SK-N-SH treated with all-trans-retinoic acid at 6 μM for 48 hours (cell line): ENCODE measurements around the gene PTOV1.

Source experiments
- BACH2 ChIP-seq: fragments of 250-450 bp; sonication (Bioruptor Pico); IDR thresholded peaks from 2 replicates; pipeline ENCODE4 v1.9.0; 2021; ENCODE audit warnings: mild to moderate bottlenecking, borderline replicate concordance
- CREB5 ChIP-seq: fragments of 250-450 bp; sonication (Bioruptor Pico); IDR thresholded peaks from 2 replicates; pipeline ENCODE4 v1.5.1; 2020; ENCODE audit warnings: low read depth, mild to moderate bottlenecking, moderate library complexity
- ISL1 ChIP-seq: fragments of 250-450 bp; sonication (Bioruptor Pico); IDR thresholded peaks from 2 replicates; pipeline ENCODE4 v2.1.2; 2022; ENCODE audit warnings: mild to moderate bottlenecking, moderate library complexity
- OSR1 ChIP-seq: fragments of 250-450 bp; sonication (Bioruptor Pico); IDR thresholded peaks from 2 replicates; pipeline ENCODE4 v1.8.0; 2022; ENCODE audit warnings: moderate library complexity, mild to moderate bottlenecking, inconsistent platforms
- PATZ1 ChIP-seq: fragments of 250-450 bp; sonication (Bioruptor Pico); IDR thresholded peaks from 2 replicates; pipeline ENCODE4 v1.8.0; 2020; ENCODE audit warnings: mild to moderate bottlenecking, moderate library complexity, borderline replicate concordance
- PPARA ChIP-seq: fragments of 250-450 bp; sonication (Bioruptor Pico); IDR thresholded peaks from 2 replicates; pipeline ENCODE4 v1.5.0; 2020; ENCODE audit warnings: mild to moderate bottlenecking, borderline replicate concordance
- RARB ChIP-seq: fragments of 250-450 bp; sonication (Bioruptor Pico); IDR thresholded peaks from 2 replicates; pipeline ENCODE4 v1.8.0; 2021; ENCODE audit warnings: mild to moderate bottlenecking, moderate library complexity
- SNAI2 ChIP-seq: fragments of 250-450 bp; sonication (Bioruptor Pico); IDR thresholded peaks from 2 replicates; pipeline ENCODE4 v1.5.0; 2020; ENCODE audit warnings: mild to moderate bottlenecking, moderate library complexity
- TCF4 ChIP-seq: fragments of 250-450 bp; sonication (Bioruptor Pico); IDR thresholded peaks from 2 replicates; pipeline ENCODE4 v1.8.0; 2021; ENCODE audit warnings: mild to moderate bottlenecking, moderate library complexity, borderline replicate concordance
- TOX ChIP-seq: fragments of 250-450 bp; sonication (Bioruptor Pico); IDR thresholded peaks from 2 replicates; pipeline ENCODE4 v1.8.0; 2021; ENCODE audit warnings: mild to moderate bottlenecking, moderate library complexity, borderline replicate concordance
- ZC3H10 ChIP-seq: fragments of 250-450 bp; sonication (Bioruptor Pico); IDR thresholded peaks from 2 replicates; pipeline ENCODE4 v1.5.1; 2021; ENCODE audit warnings: mild to moderate bottlenecking, moderate library complexity
- ZFP30 ChIP-seq: fragments of 450-650 bp; formaldehyde crosslinking; IDR thresholded peaks from 2 replicates; pipeline ENCODE4 v1.5.0; 2022; ENCODE audit warnings: mild to moderate bottlenecking, moderate library complexity
- ZNF70 ChIP-seq: fragments of 450-650 bp; formaldehyde crosslinking; IDR thresholded peaks from 2 replicates; pipeline ENCODE4 v1.5.0; 2020; ENCODE audit warnings: mild to moderate bottlenecking, moderate library complexity

GRCh38 chr19:49852631-49853126 lies 1.7 kb downstream of the PTOV1 start:
- TF ChIP-seq PATZ1 (CRISPR knock-in tag) (no peak), OSR1 (no peak), SNAI2 (no peak), TCF4 (CRISPR knock-in tag) (no peak), RARB (no peak), ZFP30 (CRISPR knock-in tag) (no peak), BACH2 (no peak), ZNF70 (CRISPR knock-in tag) (no peak), ZC3H10 (CRISPR knock-in tag) (no peak), PPARA (CRISPR knock-in tag) (no peak), ISL1 (CRISPR knock-in tag) (no peak), TOX (CRISPR knock-in tag) (no peak), CREB5 (CRISPR knock-in tag) (no peak)
